ENCODE results near the gene GSTA5. TPM values are rescaled to one million over a fixed set of nuclear protein-coding genes. Genes with fewer than 3 reads are reported as not detected.
"Not testable (repeated sequence)": the region's sequence is repeated elsewhere in the genome, so short reads cannot be mapped to it uniquely, and the experiment has no call there.

Gene GSTA5
- total RNA-seq, 6 experiments from 2014 or later = not detected

DNA sequence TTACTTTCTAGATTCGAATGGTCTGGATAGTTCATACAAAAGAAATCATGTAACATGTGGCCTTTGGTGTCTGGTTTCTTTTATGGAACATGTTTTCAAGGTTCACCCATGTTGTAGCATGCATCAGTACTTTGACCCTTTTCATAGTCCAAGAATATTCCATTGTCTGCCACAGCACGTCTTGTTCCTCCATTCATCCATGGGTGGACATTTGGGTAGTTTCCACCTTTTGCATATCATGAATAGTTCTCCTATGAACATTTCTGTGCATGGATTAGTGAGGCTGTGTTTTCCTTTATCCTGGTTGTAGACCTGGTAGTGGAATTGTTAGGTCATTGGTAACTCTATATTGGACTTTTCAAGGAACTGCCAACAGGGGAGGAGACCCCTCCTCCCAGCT, 37.2 kb upstream of the GSTA5 start:
- DNase-seq = no peak
- Mint-ChIP-seq H3K9me3 (no peaks in the 10 kb centered on the region), H3K4me1 (ENCODE audit: low read depth) (peaks cover 61% of the 10 kb centered on the region), H3K27me3 (ENCODE audit: insufficient read depth) (peaks cover 15% of the 10 kb centered on the region), H3K36me3 (ENCODE audit: low read depth) (peaks cover 15% of the 10 kb centered on the region; the same call in 1 of the 2 replicates), H3K4me3 (peak overlapping the region; percentile 20; the same call in 1 of the 2 replicates), H3K27ac (peak overlapping the region; percentile 52; the same call in 1 of the 2 replicates)
- TF ChIP-seq, protein P1, sequence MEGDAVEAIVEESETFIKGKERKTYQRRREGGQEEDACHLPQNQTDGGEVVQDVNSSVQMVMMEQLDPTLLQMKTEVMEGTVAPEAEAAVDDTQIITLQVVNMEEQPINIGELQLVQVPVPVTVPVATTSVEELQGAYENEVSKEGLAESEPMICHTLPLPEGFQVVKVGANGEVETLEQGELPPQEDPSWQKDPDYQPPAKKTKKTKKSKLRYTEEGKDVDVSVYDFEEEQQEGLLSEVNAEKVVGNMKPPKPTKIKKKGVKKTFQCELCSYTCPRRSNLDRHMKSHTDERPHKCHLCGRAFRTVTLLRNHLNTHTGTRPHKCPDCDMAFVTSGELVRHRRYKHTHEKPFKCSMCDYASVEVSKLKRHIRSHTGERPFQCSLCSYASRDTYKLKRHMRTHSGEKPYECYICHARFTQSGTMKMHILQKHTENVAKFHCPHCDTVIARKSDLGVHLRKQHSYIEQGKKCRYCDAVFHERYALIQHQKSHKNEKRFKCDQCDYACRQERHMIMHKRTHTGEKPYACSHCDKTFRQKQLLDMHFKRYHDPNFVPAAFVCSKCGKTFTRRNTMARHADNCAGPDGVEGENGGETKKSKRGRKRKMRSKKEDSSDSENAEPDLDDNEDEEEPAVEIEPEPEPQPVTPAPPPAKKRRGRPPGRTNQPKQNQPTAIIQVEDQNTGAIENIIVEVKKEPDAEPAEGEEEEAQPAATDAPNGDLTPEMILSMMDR (IDR thresholded peaks at IDR 0.05) = no peak

DNA sequence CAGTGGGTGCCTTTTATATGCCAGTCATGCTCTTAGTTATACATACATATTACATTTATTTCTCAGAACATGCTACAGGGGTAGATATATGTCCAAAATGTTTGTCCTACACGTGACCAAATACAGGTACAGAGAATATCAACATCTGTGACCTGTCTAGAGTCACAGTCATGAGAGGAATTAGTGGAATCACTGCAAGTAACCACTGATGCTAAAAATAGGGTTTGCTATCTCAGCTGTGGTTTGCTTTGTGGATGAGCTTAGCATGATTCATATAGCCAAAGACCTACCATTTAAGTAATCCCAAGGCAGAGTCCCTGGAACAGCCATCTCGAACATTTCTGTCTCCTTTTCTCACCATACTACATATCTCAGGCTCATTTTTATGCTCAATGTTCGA, 36.6 kb upstream of the GSTA5 start:
- DNase-seq = peak; percentile 92
- TF ChIP-seq, protein P1 (IDR thresholded peaks at IDR 0.05) = no peak
- Mint-ChIP-seq H3K4me3 (no peak overlapping the region), H3K27me3 (ENCODE audit: insufficient read depth) (peaks cover 18% of the 10 kb centered on the region), H3K36me3 (ENCODE audit: low read depth) (peaks cover 15% of the 10 kb centered on the region; the same call in 1 of the 2 replicates), H3K27ac (no peak overlapping the region), H3K4me1 (ENCODE audit: low read depth) (peaks cover 59% of the 10 kb centered on the region), H3K9me3 (no peaks in the 10 kb centered on the region)

DNA sequence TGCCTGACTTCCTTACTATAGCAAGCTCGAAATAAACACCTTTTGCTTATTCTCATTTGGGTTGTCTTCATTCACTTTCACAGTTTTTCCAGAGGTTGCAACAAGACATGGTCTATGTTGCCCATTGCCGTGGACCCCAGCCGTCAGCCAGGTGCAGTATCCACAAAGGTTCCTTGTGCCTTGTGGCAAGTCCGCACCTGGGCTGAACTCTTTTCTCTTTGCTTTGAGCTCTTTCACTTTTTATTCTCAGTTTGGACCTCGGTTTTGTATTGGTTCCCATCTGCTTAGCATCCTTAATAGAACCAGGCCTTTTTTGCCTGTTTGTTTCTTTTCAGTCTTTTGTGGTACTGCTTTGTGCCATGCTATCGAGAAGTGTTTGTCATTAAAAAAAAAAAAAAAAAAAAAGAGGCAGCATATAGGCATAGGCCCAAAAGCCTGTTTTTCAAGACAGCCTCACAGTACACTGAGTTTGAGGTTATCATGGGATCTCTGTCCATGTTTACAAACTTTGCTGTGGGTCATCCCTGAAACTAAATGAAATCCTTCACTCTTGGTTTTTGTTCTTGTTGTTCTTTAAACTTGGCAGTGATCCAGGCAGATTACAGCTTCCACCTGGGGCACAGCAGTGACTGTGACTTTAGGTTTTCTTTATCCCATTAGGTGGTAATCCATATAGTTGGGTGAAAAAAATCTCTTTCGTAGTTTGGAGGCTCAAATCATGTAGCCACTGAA, 35.6 kb upstream of the GSTA5 start:
- Mint-ChIP-seq H3K27me3 (ENCODE audit: insufficient read depth) (peaks cover 22% of the 10 kb centered on the region), H3K27ac (no peak overlapping the region), H3K4me3 (no peak overlapping the region), H3K9me3 (no peaks in the 10 kb centered on the region), H3K36me3 (ENCODE audit: low read depth) (peaks cover 15% of the 10 kb centered on the region; the same call in 1 of the 2 replicates), H3K4me1 (ENCODE audit: low read depth) (peaks cover 59% of the 10 kb centered on the region)
- TF ChIP-seq, protein P1 (IDR thresholded peaks at IDR 0.05) = no peak
- DNase-seq = no peak

DNA sequence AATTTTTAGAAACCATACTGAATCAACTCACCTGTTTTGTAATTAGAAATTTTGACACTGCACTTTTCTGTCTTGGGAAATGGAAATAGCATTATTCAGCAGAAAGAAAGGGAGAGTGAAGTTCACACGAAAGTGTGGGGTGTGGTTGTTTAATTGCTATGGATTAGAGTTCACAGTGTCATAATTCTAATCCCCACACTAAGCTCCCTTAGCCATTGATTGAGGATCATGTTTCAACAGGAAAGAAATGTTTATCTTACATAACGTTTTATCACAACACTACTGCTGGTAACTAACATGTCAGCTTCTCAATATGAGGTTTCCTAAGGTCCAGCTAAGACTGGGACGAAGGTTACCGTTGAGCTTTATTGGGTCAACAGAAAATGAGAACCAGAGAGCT, 31.4 kb upstream of the GSTA5 start:
- TF ChIP-seq, protein P1 (IDR thresholded peaks at IDR 0.05) = no peak
- peaks cover 8% of the 10 kb centered on the region; the same call in 1 of the 2 replicates for H3K36me3 Mint-ChIP-seq (ENCODE audit: low read depth)
- no peaks in the 10 kb centered on the region for H3K9me3 Mint-ChIP-seq
- DNase-seq = no peak
- no peak overlapping the region for H3K27ac Mint-ChIP-seq
- H3K27me3 Mint-ChIP-seq (ENCODE audit: insufficient read depth) = peaks cover 17% of the 10 kb centered on the region
- H3K4me1 Mint-ChIP-seq (ENCODE audit: low read depth) = peaks cover 46% of the 10 kb centered on the region
- H3K4me3 Mint-ChIP-seq = no peak overlapping the region

DNA sequence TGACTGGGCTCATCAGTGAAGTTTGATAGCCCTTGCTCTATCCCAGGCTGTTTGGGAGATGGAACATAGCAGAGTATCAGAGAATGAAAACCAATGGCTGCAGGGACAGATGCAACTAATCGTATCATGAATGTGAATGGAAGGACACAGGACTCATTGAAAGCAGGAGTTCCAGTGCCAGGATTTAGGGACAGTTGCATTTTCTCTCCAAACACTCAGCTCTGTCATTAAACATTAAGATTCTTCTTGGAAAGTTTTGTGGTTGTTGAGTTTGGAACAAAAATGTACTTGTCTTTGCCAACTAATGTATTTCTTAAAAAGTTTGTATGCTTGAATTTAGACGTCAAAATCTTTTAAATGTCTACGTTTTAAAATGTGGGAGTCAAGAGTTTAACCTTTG, 31.0 kb upstream of the GSTA5 start:
- Mint-ChIP-seq H3K4me3 (no peak overlapping the region), H3K27me3 (ENCODE audit: insufficient read depth) (peaks cover 17% of the 10 kb centered on the region)
- no peak for DNase-seq

DNA sequence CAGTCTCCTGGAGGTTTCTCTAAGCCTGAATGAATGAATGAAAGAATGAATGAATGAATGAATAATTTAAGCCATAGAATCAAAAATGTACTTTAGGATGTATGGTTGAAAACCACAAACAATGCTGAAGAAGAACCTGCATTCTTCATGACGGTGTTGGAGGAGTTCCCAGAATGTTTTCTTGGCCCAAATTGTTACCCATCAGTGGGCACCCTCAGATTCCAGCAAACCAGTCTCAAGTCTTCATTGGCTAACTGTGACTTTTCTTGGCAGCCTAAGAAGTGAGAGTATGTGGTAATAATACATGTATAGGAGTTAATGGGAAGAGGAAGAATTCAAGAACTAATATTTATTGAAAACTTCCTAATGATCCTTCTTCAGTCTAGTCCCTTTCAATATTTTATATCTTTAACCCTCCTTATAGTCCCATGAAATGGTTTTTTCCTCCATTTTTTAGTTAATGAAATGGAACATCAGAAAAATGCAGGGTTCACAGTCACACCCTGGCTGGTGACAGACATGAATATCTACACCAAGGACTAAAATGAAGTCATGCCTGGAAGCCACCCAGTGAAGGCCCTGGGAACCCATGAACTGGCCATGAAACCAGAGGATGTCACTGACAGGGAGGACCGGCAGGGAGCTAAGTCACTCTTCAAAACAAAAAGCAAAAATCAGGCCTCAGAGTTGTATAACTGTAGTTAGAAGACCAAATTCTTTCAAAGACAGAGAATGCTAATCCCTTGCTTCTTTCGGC, 29.9 kb upstream of the GSTA5 start:
- H3K4me3 Mint-ChIP-seq; DNase-seq; H3K27ac Mint-ChIP-seq; H3K9me3 Mint-ChIP-seq; H3K36me3 Mint-ChIP-seq (ENCODE audit: low read depth): not testable (repeated sequence)
- peaks cover 30% of the 10 kb centered on the region for H3K4me1 Mint-ChIP-seq (ENCODE audit: low read depth)
- peaks cover 15% of the 10 kb centered on the region for H3K27me3 Mint-ChIP-seq (ENCODE audit: insufficient read depth)

More for the DNA sequence above, 31.0 kb upstream of the GSTA5 start:
- Mint-ChIP-seq H3K4me1 (ENCODE audit: low read depth) (peaks cover 42% of the 10 kb centered on the region), H3K9me3 (no peaks in the 10 kb centered on the region), H3K27ac (no peak overlapping the region), H3K36me3 (ENCODE audit: low read depth) (peaks cover 8% of the 10 kb centered on the region; the same call in 1 of the 2 replicates)
- TF ChIP-seq, protein P1 (IDR thresholded peaks at IDR 0.05) = no peak

DNA sequence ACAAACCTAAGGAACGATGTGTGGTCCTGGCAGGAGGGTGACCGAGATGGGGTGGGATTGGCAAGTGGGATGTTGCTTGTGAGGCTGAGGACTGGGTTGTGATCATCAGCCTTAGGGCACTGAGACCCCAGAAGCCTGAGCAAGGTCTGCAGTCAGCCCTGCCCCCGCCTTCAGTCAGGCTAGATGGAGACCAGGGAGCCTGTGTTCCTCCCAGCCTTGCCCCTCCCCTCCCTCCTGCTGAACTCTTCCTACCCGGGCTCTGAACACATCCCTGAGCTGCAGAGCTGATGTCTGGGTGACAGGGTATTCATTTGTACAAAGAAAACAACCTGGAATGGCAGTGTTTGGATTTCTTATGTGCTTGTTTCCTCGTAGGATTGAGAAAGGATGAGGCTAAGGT, 28.3 kb upstream of the GSTA5 start:
- Mint-ChIP-seq H3K27me3 (ENCODE audit: insufficient read depth) (peaks cover 22% of the 10 kb centered on the region), H3K4me1 (ENCODE audit: low read depth) (peaks cover 24% of the 10 kb centered on the region)
- not testable (repeated sequence) for DNase-seq; H3K9me3 Mint-ChIP-seq; H3K27ac Mint-ChIP-seq; H3K36me3 Mint-ChIP-seq (ENCODE audit: low read depth); H3K4me3 Mint-ChIP-seq
